Nephron (organoid): ENCODE measurements around the gene PRM2.

Experiments used
- H3K27ac Mint-ChIP-seq, 3 experiments: 2 replicates each; pipeline ENCODE4 v1.8.0; 2020; ENCODE audit warnings: mixed read lengths in 3 of 3, mild to moderate bottlenecking in 2 of 3, moderate library complexity in 1 of 3
- H3K27me3 Mint-ChIP-seq: 2 replicates; pipeline ENCODE4 v1.8.0; 2021; ENCODE audit warnings: low read depth, mild to moderate bottlenecking, moderate library complexity, mixed read lengths
- H3K36me3 Mint-ChIP-seq: 2 replicates; pipeline ENCODE4 v1.8.0; 2020; ENCODE audit warnings: low read depth, mixed read lengths
- H3K4me1 Mint-ChIP-seq: 2 replicates; pipeline ENCODE4 v1.8.0; 2020; ENCODE audit warnings: mixed read lengths
- H3K4me3 Mint-ChIP-seq, 3 experiments: 2 replicates each; pipeline ENCODE4 v1.8.0; 2020; ENCODE audit warnings: mild to moderate bottlenecking in 3 of 3, mixed read lengths in 3 of 3, moderate library complexity in 2 of 3
- H3K9me3 Mint-ChIP-seq: 2 replicates; pipeline ENCODE4 v1.8.0; 2020; ENCODE audit warnings: mixed read lengths
- TF ChIP-seq, protein P1 (sequence below), 3 experiments: fragments of 200-600 bp; sonication (generic); IDR thresholded peaks; one replicate each; pipeline ENCODE4 v1.5.0; 2021; ENCODE audit warnings: antibody characterized with exemption in 3 of 3; ENCODE audit not compliant: unreplicated experiment in 3 of 3

Gene PRM2

DNA sequence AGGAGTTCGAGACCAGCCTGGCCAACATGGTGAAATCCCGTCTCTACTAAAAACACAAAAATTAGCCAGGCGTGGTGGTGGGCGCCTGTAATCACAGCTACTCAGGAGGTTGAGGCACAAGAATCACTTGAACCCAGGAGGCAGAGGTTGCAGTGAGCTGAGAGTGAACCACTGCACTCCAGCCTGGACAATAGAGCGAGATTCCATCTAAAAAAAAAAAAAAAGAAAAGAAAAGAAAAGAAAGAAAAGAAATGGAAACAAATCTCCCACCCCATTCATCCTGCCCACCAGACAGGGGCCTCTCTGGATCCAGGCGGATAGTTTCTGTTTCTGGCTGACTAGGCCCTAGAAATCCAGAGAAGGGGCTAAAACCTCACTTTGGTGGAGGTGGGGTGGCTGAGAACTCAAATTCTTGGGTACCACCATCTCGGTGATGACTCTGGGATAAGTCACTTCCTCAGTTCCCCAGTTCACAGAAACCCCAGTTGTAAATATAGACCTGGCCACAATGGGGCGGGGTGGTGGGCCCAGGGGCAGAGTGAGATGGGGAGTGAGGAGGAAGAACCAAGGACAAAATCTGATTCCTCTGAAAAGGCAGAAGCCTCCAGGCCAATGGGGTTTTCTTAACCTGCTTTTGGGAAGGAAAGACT is 42.4 kb downstream of the PRM2 start:
- H3K36me3 Mint-ChIP-seq, result no peaks in the 10 kb centered on the region
- H3K9me3 Mint-ChIP-seq, result no peaks in the 10 kb centered on the region
- TF ChIP-seq, protein P1, sequence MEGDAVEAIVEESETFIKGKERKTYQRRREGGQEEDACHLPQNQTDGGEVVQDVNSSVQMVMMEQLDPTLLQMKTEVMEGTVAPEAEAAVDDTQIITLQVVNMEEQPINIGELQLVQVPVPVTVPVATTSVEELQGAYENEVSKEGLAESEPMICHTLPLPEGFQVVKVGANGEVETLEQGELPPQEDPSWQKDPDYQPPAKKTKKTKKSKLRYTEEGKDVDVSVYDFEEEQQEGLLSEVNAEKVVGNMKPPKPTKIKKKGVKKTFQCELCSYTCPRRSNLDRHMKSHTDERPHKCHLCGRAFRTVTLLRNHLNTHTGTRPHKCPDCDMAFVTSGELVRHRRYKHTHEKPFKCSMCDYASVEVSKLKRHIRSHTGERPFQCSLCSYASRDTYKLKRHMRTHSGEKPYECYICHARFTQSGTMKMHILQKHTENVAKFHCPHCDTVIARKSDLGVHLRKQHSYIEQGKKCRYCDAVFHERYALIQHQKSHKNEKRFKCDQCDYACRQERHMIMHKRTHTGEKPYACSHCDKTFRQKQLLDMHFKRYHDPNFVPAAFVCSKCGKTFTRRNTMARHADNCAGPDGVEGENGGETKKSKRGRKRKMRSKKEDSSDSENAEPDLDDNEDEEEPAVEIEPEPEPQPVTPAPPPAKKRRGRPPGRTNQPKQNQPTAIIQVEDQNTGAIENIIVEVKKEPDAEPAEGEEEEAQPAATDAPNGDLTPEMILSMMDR (IDR thresholded peaks at IDR 0.05; ENCODE audit: unreplicated experiment in 3 of 3), result no peak
- H3K27me3 Mint-ChIP-seq, result no peaks in the 10 kb centered on the region
- peaks cover 5% of the 10 kb centered on the region for H3K4me1 Mint-ChIP-seq
- H3K4me3 Mint-ChIP-seq, result no peak overlapping the region
- no peak overlapping the region for H3K27ac Mint-ChIP-seq

DNA sequence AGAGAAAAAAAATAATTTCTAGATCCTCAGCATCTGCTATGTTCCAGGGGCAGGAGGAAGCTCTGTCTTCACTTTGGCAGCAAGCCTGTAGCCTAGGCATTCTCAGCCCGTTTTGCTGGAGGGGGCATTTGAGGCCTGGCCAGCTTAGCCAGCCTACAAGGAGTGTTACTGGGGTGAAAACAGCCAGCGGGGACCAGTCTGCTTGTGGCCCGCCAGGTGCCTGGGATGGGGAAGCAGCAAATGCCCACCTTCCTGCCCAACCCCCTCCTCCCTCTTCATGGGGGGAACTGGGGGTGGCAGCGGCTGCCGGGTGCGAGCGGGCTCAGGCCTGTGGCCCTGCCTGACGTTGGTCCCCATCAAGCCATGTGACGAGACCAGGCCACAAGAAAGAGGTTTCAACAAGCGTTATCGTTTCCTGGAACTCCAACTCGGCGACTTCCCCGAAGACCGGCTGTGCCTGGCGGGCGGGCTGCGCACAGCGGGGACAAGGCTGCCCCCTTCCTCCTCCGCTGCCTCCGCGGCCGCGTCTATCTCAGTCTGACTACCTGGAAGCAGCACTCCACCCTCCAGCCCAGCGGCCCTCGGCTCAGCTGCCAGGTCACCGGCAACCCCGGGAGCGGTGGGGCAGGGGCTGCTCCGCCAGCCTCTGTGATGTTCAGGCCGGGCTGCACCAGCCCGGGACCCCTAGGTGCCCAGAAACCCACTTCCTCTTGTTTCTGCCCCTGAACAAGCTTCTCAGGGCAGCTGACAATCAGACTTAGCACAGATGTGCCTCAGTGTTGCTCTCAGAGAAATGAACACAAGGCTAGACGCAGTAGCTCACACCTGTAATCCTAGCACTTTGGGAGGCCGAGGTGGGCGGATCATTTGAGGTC is 43.2 kb downstream of the PRM2 start:
- no peaks in the 10 kb centered on the region for H3K27me3 Mint-ChIP-seq
- TF ChIP-seq, protein P1 (IDR thresholded peaks at IDR 0.05; ENCODE audit: unreplicated experiment in 3 of 3), result no peak
- H3K9me3 Mint-ChIP-seq, result no peaks in the 10 kb centered on the region
- H3K4me3 Mint-ChIP-seq, result no peak overlapping the region
- peaks cover 5% of the 10 kb centered on the region for H3K4me1 Mint-ChIP-seq
- H3K36me3 Mint-ChIP-seq, result no peaks in the 10 kb centered on the region
- no peak overlapping the region for H3K27ac Mint-ChIP-seq

DNA sequence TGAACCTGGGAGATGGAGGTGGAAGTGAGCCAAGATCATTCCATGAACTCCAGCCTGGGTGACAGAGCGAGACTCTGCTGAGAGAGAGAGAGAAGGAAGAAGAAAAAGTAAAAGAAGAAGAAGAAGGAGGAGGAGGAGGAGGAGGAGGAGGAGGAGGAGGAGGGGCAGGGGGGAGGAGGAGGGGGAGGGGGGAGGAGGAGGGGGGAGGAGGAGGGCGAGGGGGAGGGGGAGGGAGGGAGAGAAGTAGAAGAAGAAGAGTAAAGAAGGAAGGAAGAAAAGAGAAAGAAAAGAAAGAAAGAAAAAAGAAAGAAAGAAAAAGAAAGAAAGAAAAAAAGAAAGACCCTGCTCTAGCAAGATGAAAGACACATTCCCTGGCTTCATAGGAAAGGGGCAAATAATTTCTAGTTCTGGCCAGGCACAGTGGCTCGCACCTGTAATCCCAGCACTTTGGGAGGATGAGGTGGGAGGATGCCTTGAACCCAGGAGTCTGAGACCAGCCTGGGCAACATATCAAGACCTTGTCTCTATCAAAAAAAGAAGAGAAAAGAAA is 43.9 kb downstream of the PRM2 start:
- Mint-ChIP-seq H3K27ac (no peak overlapping the region), H3K36me3 (no peaks in the 10 kb centered on the region), H3K4me1 (peaks cover 5% of the 10 kb centered on the region), H3K4me3 (no peak overlapping the region), H3K27me3 (no peaks in the 10 kb centered on the region), H3K9me3 (no peaks in the 10 kb centered on the region)
- TF ChIP-seq, protein P1 (IDR thresholded peaks at IDR 0.05; ENCODE audit: unreplicated experiment in 3 of 3), result no peak

DNA sequence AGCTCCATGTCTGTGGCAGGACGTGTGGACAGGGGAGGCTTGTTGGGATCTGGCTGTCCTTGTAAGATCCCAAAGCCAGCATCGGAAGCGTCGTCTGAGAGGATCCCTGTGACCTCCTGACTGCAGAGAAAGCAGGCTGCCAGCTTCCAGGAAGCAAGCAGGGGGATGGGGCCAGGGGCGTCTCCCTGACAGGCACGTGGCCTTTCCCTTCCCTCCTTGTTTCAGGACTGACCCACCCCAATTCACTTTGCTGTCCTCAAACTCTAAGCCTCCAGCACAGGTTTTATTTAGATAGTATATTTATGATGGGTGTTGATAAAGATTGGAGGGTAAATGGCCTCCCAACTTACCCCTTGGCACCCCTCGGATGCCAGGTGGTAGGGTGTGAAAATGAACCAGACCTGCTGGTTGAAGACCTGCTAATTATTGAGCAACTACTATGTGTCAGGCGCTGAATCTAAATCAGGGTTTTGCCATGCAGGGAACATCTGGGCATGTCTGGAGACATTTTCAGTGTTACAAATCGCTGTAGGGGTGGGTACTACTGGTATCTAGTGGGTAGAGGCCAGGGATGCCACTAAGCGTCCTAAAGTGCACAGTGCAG is 44.8 kb downstream of the PRM2 start:
- no peak overlapping the region for H3K27ac Mint-ChIP-seq
- H3K4me3 Mint-ChIP-seq, result no peak overlapping the region
- no peaks in the 10 kb centered on the region for H3K27me3 Mint-ChIP-seq
- H3K9me3 Mint-ChIP-seq, result no peaks in the 10 kb centered on the region
- TF ChIP-seq, protein P1 (IDR thresholded peaks at IDR 0.05; ENCODE audit: unreplicated experiment in 3 of 3), result no peak
- H3K36me3 Mint-ChIP-seq, result no peaks in the 10 kb centered on the region
- peaks cover 5% of the 10 kb centered on the region for H3K4me1 Mint-ChIP-seq

DNA sequence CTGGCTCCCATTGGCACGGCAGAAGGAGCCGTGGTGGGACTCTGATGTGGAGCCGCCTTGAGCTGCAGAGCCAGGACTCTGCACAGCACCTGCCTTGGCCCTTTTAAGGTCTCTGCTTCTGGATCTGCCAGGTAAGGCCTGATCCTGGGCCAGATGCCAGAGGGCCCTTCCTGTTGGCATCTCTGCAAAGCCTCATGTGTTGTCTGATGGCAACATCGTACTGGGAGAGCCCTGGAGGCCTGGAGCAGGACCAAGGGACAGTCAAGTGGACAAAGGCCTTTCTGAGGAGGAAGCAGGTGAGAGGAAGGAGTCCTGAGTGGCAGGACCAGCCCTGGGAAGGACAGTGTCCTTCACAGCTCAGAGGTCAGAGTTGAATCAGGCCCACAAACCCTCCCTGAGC is 46.4 kb downstream of the PRM2 start:
- Mint-ChIP-seq H3K9me3 (no peaks in the 10 kb centered on the region), H3K27me3 (no peaks in the 10 kb centered on the region), H3K4me1 (peaks cover 5% of the 10 kb centered on the region), H3K27ac (no peak overlapping the region), H3K36me3 (no peaks in the 10 kb centered on the region), H3K4me3 (no peak overlapping the region)
- TF ChIP-seq, protein P1 (IDR thresholded peaks at IDR 0.05; ENCODE audit: unreplicated experiment in 3 of 3), result no peak
